ENCODE results near the gene TMEM240. TPM values are rescaled to one million over a fixed set of nuclear protein-coding genes. Genes with fewer than 3 reads are reported as not detected.

Gene TMEM240
- total and polyA plus RNA-seq, 2 donors (not counting 3 experiments of a cell fraction or from before 2014, with no cell fraction given): 7.0 to 7.6 TPM

- peaks cover 6% of the 10 kb centered on the region for H3K79me2 ChIP-seq (ENCODE audit: control insufficient read depth, insufficient read depth, low read length)
- no peak overlapping the region for H3K27ac ChIP-seq (ENCODE audit: insufficient read depth, low read depth, low read length)
- no peak overlapping the region for H3K4me3 ChIP-seq (replicated peaks in 1 of 3; ENCODE audit: insufficient read depth in 1 of 3, low read depth in 1 of 3, low read length in 3 of 3)
- no peak overlapping the region for H3K4me2 ChIP-seq (ENCODE audit: insufficient read depth, low read length)
- FAIRE-seq: no peak
- no peaks in the 10 kb centered on the region for H3K9me3 ChIP-seq (replicated peaks; ENCODE audit: control insufficient read depth, insufficient read depth, low read length)
- no peak overlapping the region for H2AFZ ChIP-seq (ENCODE audit: low read depth, low read length)
- ChIA-PET POLR2A (no interaction called here), CTCF (interaction anchor here (1.0 kb wide), 1 partner anchor 54 kb away, joined by 3 read pairs; no protein-coding TSS in a partner anchor)
- no peaks in the 10 kb centered on the region for H3K4me1 ChIP-seq (ENCODE audit: control insufficient read depth, extremely low read depth, insufficient read depth, low read length)
- no peak overlapping the region for H3K9ac ChIP-seq (replicated peaks; ENCODE audit: extremely low read depth, insufficient read depth, low read length)
- DNase-seq (ENCODE audit: low read depth, low spot score): no peak
- no peaks in the 10 kb centered on the region for H3K9me1 ChIP-seq (replicated peaks; ENCODE audit: control insufficient read depth, extremely low read depth, insufficient read depth, low read length)
- dilution Hi-C loops (cut with MboI; ENCODE audit: extremely low pct_ligation_motif_present, low sequenced_read_pairs) (no loop called here), intact Hi-C loops (cut with micrococcal nuclease) (no loop called here)
- no peak for TF ChIP-seq JUN (IDR thresholded peaks at IDR 0.05; ENCODE audit: borderline replicate concordance, insufficient read depth, insufficient read length, low read depth)
- TF ChIP-seq MAX (IDR thresholded peaks at IDR 0.05; ENCODE audit: insufficient read depth, insufficient read length): no peak
- TF ChIP-seq POLR2A (IDR thresholded peaks at IDR 0.05; ENCODE audit: low read depth, low read length): no peak
- TF ChIP-seq GATA2 (IDR thresholded peaks at IDR 0.05; ENCODE audit: insufficient read depth, insufficient read length, low read depth, low read length): no peak
- no peak for TF ChIP-seq POLR2AphosphoS5 (IDR thresholded peaks at IDR 0.05; ENCODE audit: insufficient read depth, low read depth, low read length)
- no peak for TF ChIP-seq EZH2 (IDR thresholded peaks at IDR 0.05; ENCODE audit: borderline replicate concordance, low read depth, low read length, severe bottlenecking)
- no peak for TF ChIP-seq MYC (IDR thresholded peaks at IDR 0.05; ENCODE audit: low read depth, low read length)
- TF ChIP-seq, protein P1, sequence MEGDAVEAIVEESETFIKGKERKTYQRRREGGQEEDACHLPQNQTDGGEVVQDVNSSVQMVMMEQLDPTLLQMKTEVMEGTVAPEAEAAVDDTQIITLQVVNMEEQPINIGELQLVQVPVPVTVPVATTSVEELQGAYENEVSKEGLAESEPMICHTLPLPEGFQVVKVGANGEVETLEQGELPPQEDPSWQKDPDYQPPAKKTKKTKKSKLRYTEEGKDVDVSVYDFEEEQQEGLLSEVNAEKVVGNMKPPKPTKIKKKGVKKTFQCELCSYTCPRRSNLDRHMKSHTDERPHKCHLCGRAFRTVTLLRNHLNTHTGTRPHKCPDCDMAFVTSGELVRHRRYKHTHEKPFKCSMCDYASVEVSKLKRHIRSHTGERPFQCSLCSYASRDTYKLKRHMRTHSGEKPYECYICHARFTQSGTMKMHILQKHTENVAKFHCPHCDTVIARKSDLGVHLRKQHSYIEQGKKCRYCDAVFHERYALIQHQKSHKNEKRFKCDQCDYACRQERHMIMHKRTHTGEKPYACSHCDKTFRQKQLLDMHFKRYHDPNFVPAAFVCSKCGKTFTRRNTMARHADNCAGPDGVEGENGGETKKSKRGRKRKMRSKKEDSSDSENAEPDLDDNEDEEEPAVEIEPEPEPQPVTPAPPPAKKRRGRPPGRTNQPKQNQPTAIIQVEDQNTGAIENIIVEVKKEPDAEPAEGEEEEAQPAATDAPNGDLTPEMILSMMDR (IDR thresholded peaks at IDR 0.05; ENCODE audit: extremely low read depth in 1 of 2, insufficient read depth in 1 of 2, low read depth in 1 of 2, low read length in 2 of 2): no peak
- no peak for TF ChIP-seq FOS (IDR thresholded peaks at IDR 0.05; ENCODE audit: borderline replicate concordance, insufficient read depth, low read length)
- no TSS peak for BruUV-seq (replicated peaks)
- H3K36me3 ChIP-seq (ENCODE audit: control insufficient read depth in 2 of 2, extremely low read depth in 1 of 2, insufficient read depth in 2 of 2, low read length in 2 of 2): no peaks in the 10 kb centered on the region
- no peaks in the 10 kb centered on the region for H4K20me1 ChIP-seq (replicated peaks; ENCODE audit: control insufficient read depth, extremely low read depth, insufficient read depth, low read length)
- H3K27me3 ChIP-seq (ENCODE audit: control insufficient read depth in 2 of 2, insufficient read depth in 2 of 2, low read length in 2 of 2): no peaks in the 10 kb centered on the region
These were observed 8.2 kb upstream of the TMEM240 start for GRCh38 chr1:1548591-1548990.
